A673 (cell line): ENCODE data around the gene ZC3H18.

Experiments used
- CTCF ChIP-seq: fragments of 300-800, 200-600 bp; sonication (generic); conservative IDR thresholded peaks from 2 replicates; pipeline ENCODE4 v1.5.1; 2017; ENCODE audit warnings: low read depth, mild to moderate bottlenecking, antibody characterized with exemption, low read length, moderate library complexity, mixed read lengths
- EZH2 ChIP-seq: fragments of 200-600 bp; sonication (generic); IDR thresholded peaks from 2 replicates; pipeline ENCODE4 v1.6.1; 2017; ENCODE audit warnings: borderline replicate concordance, low read depth, mild to moderate bottlenecking, mixed read lengths, antibody characterized with exemption, low read length; ENCODE audit not compliant: poor library complexity, severe bottlenecking

GRCh38 chr16:88643644-88643932 lies 73.4 kb downstream of the ZC3H18 start:
- no peak for TF ChIP-seq EZH2
- TF ChIP-seq CTCF: no peak
